Measurements from ENCODE around the gene SNN.

DNA sequence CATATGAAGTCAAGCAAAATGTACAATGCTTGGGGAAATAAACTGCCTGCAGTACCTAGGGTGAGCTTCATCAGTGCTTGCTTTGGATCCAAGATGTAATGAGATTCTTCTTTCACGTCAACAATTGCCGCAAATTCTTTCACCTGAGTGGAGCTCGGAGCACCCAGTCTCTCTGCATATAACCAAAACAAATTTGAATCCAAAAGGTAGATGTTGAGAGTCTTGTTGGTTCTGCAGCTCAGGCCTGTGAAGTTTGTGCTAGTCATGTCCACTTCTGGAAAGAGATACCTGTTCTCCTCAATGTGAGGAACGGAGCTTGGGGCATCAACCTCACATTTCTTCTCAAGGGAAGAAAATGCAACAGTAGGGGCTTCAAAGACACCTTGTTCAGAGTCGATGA, 23.0 kb downstream of the SNN start:
- TF ChIP-seq, protein P1, sequence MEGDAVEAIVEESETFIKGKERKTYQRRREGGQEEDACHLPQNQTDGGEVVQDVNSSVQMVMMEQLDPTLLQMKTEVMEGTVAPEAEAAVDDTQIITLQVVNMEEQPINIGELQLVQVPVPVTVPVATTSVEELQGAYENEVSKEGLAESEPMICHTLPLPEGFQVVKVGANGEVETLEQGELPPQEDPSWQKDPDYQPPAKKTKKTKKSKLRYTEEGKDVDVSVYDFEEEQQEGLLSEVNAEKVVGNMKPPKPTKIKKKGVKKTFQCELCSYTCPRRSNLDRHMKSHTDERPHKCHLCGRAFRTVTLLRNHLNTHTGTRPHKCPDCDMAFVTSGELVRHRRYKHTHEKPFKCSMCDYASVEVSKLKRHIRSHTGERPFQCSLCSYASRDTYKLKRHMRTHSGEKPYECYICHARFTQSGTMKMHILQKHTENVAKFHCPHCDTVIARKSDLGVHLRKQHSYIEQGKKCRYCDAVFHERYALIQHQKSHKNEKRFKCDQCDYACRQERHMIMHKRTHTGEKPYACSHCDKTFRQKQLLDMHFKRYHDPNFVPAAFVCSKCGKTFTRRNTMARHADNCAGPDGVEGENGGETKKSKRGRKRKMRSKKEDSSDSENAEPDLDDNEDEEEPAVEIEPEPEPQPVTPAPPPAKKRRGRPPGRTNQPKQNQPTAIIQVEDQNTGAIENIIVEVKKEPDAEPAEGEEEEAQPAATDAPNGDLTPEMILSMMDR (IDR thresholded peaks at IDR 0.05): no peak
- TF ChIP-seq ZFX (IDR thresholded peaks at IDR 0.05; ENCODE audit: borderline replicate concordance): no peak

All from 22Rv1 (cell line).